ENCODE results near the gene CBLL1. TPM values are rescaled to one million over a fixed set of nuclear protein-coding genes. Genes with fewer than 3 reads are reported as not detected.

The CBLL1 gene
- polyA plus RNA-seq, 1 experiment, result 12.2 TPM

DNA sequence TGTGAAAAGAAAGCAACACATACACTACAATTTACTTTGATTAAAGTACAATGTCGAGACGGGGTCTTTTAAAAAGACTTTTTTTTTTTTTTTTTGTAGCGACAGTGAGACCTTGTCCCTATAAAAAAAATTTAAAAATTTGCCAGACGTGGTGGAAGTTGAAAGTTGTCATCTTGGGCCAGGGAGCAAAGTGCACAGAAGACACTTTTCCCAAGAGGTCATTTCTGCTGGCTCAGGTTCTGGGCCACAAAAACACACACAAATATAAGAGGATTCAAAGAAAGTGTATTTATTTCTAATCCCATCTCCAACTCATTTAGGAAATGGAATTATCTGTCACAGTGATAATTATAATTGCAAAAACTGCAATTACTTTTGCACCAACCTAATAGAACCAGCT lies 34.3 kb downstream of the CBLL1 start:
- CTCF ChIA-PET, result no interaction called here
- no peaks in the 10 kb centered on the region for H3K36me3 ChIP-seq (ENCODE audit: control insufficient read depth, insufficient read depth, low read length)
- POLR2A ChIA-PET, result no interaction called here
- DNase-seq (ENCODE audit: low read depth), result no peak
- no peaks in the 10 kb centered on the region for H3K27me3 ChIP-seq (ENCODE audit: control insufficient read depth, insufficient read depth, low read length)
- TF ChIP-seq, protein P1, sequence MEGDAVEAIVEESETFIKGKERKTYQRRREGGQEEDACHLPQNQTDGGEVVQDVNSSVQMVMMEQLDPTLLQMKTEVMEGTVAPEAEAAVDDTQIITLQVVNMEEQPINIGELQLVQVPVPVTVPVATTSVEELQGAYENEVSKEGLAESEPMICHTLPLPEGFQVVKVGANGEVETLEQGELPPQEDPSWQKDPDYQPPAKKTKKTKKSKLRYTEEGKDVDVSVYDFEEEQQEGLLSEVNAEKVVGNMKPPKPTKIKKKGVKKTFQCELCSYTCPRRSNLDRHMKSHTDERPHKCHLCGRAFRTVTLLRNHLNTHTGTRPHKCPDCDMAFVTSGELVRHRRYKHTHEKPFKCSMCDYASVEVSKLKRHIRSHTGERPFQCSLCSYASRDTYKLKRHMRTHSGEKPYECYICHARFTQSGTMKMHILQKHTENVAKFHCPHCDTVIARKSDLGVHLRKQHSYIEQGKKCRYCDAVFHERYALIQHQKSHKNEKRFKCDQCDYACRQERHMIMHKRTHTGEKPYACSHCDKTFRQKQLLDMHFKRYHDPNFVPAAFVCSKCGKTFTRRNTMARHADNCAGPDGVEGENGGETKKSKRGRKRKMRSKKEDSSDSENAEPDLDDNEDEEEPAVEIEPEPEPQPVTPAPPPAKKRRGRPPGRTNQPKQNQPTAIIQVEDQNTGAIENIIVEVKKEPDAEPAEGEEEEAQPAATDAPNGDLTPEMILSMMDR (IDR thresholded peaks at IDR 0.05; ENCODE audit: insufficient read depth, low read depth, low read length), result no peak
- no peak overlapping the region for H3K4me3 ChIP-seq (ENCODE audit: low read depth, low read length)

DNA sequence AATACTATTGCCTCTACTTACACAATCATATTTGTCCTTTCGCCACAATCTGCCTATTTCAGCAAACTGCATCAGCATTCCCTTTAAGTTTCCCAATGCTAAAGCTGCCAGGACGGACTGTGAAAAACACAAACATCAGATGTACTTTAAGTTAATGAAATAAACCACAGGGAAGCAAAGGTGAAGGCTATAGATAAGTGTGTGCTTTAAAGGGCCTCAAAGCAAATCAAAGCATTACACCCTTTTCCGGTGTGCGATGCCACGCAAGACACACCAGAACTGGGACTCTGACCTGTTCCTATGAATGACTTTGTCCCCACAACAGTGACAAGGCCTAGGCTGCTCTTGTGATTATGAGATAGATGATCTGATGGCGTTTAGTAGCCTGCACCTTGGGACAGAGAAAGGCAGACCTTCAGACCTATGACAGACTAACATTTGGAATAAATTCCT lies 35.7 kb downstream of the CBLL1 start:
- Histone ChIP-seq H3K4me3 (ENCODE audit: low read depth, low read length) (no peak overlapping the region), H3K27me3 (ENCODE audit: control insufficient read depth, insufficient read depth, low read length) (no peaks in the 10 kb centered on the region), H3K36me3 (ENCODE audit: control insufficient read depth, insufficient read depth, low read length) (no peaks in the 10 kb centered on the region)
- DNase-seq (ENCODE audit: low read depth), result no peak
- ChIA-PET CTCF (no interaction called here), POLR2A (no interaction called here)
- TF ChIP-seq, protein P1 (IDR thresholded peaks at IDR 0.05; ENCODE audit: insufficient read depth, low read depth, low read length), result no peak

DNA sequence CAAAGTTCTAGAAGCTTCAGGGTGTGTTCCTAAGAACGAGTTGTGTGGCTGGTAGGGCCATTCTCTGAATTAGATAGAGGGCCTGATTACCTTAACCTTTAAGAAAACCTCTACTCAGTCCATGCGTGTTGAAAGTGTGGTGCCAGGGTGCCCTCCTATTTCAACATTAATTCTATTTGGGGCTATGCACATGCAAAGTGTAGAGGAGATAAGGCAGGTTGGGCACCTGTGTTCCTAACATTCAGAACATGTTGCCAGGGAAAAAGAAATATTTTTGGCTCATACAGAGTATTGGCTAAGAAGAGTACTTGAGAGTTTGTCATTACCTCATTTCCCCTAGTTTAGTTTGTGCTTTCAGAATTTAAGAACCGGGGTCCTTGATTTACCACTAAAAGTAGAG lies 38.4 kb downstream of the CBLL1 start:
- ChIA-PET CTCF (no interaction called here), POLR2A (no interaction called here)
- DNase-seq (ENCODE audit: low read depth), result no peak

DNA sequence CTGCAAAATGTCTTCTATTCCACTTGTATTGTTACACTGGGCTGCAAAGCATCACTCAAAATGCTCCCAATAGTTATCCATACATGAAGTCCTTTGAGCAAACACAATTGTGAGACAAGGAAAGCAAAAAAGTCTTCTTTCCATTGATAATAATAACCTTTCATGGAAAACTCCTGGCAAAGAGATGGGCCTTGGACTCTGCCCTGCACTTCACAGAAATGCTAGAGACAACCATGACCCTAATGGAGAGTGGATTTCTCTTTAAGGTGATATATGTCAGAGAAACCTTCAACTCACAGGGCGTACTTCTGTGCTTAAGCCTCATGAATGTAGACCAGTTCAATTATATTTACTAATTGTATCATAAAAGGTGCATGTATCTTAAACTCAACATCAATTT lies 39.7 kb downstream of the CBLL1 start:
- TF ChIP-seq, protein P1 (IDR thresholded peaks at IDR 0.05; ENCODE audit: insufficient read depth, low read depth, low read length), result no peak
- Histone ChIP-seq H3K4me3 (ENCODE audit: low read depth, low read length) (no peak overlapping the region), H3K36me3 (ENCODE audit: control insufficient read depth, insufficient read depth, low read length) (no peaks in the 10 kb centered on the region), H3K27me3 (ENCODE audit: control insufficient read depth, insufficient read depth, low read length) (no peaks in the 10 kb centered on the region)
- no peak for DNase-seq (ENCODE audit: low read depth)
- ChIA-PET POLR2A (no interaction called here), CTCF (no interaction called here)

More for the DNA sequence above, 38.4 kb downstream of the CBLL1 start:
- no peaks in the 10 kb centered on the region for H3K36me3 ChIP-seq (ENCODE audit: control insufficient read depth, insufficient read depth, low read length)
- H3K4me3 ChIP-seq (ENCODE audit: low read depth, low read length), result no peak overlapping the region
- TF ChIP-seq, protein P1 (IDR thresholded peaks at IDR 0.05; ENCODE audit: insufficient read depth, low read depth, low read length), result no peak
- H3K27me3 ChIP-seq (ENCODE audit: control insufficient read depth, insufficient read depth, low read length), result no peaks in the 10 kb centered on the region

DNA sequence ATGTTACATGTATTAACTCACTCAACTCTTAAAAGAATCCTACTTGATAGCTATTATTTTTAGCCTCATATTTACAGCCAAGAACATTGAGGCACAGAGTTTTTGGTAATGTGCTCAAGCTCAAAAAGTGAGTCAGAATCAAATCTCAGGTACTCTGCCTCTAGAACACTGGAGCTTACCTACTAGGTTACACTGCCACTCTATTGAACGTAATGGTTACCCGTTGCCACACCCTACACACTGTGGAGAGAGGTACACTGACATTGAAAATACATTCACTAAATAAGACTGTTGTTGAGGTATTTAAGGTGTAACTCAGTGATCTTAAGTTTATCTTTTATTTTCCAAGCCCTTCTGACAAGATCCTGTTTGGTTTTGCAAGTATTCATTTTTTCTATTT lies 41.2 kb downstream of the CBLL1 start:
- ChIA-PET POLR2A (no interaction called here), CTCF (interaction anchor here (0.6 kb wide), 1 partner anchor 35 kb away, joined by 3 read pairs; no protein-coding TSS in a partner anchor)
- no peaks in the 10 kb centered on the region for H3K27me3 ChIP-seq (ENCODE audit: control insufficient read depth, insufficient read depth, low read length)
- no peak overlapping the region for H3K4me3 ChIP-seq (ENCODE audit: low read depth, low read length)
- TF ChIP-seq, protein P1 (IDR thresholded peaks at IDR 0.05; ENCODE audit: insufficient read depth, low read depth, low read length), result no peak
- DNase-seq (ENCODE audit: low read depth), result no peak
- H3K36me3 ChIP-seq (ENCODE audit: control insufficient read depth, insufficient read depth, low read length), result no peaks in the 10 kb centered on the region
